Endometrial microvascular endothelial cells (primary cell): ENCODE measurements around the gene RPS8. TPM values are rescaled to one million over a fixed set of nuclear protein-coding genes. Genes with fewer than 3 reads are reported as not detected.
"Not testable (repeated sequence)": the region's sequence is repeated elsewhere in the genome, so short reads cannot be mapped to it uniquely, and the experiment has no call there.

Experiments used
- in situ Hi-C: cut with HindIII; loops from 2 replicates; pipeline ENCODE4 v1.10.0; 2017; ENCODE audit warnings: low sequenced_read_pairs, low pct_unique_long_range_greater_than_20kb; ENCODE audit errors: inconsistent ontology term
- total RNA-seq: library from RNA; depleted of rRNA; stranded (reverse); fragments of >200 nt; gene quantifications from one replicate; pipeline ENCODE4 v1.2.3, GENCODE V29; 2015; ENCODE audit errors: inconsistent ontology term

Gene RPS8
- 2,081 TPM for total RNA-seq

DNA sequence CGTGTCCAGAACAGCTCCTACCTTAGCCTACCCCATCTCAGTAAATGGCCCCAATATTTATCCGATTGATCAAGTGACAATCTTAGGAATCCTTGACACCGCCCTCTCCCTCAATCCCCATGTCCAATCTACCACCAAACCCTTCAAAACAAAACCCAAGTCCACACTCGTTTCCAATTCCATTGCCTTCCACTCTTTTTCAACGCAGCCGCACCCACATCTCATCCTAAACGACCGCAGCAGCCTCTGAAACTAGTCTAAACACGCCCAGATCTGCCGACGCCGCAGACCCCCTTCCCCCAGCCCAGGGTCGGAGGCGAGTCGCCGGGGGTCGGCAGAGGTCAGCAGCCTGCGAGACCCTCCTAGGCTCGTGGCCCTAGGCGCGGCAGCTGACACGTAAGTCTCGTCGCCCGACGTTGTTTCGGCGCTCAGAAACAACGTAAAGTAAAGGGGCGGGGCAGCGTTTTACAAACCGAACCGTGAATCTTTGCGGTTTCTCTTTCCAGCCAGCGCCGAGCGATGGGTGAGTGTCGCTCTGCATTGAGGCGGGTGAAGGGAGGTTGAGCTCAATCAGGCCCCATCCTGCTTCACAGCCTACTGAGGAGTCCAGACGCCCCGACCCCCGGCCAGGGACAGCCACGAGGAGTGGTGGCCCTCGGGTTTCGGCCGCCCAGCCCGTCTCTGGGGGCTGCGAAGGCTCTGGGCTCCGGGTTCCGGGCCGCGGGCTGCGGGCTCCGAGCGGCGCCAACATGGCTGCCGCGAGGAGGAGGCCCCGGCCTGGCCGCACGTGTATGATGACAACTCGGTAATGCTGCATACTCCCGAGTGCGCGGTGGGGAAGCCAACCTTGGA, at the start of gene RPS8:
RPS8 (plus strand) TSS at position 463 of the 852 bp plus-strand sequence; CDS start at position 520, 57 bp downstream.
- in situ Hi-C loops: no loop called here

DNA sequence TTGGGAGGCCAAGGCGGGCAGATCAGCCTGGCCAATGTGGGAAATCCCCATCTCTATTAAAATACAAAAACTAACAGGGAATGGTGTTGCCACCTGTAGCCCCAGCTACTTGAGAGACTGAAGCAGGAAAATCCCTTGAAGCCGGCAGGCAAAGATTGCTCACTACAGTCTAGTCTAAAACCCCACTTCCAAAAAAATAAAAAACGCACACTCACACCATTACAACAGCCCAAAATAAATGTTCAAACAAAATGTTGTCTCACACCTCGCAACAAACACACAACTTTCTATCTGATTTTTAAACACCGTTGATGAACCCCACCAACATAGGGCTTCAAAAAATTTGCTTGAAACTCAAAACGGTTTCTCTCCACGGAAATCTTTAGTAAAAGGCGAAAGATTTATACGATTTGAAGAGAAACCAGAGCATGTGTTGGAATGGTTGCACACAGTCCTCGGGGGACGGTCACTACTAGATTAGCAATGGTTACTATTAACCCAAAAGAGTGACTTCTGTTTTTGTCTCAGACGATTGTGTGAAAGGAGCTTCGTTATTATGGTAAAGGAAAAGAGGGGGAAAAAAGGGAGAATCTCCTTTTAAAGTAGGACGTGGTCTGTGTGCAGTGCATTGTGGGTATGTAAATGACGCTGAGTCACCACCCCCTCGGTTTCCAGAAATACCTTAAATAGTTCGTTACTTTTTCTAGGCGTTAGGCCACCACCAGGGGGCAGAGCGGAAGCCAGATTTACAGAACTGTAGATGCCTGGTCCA, 44.4 kb upstream of the RPS8 start, which contains the start of gene RNU5D-1:
RNU5D-1 (minus strand) TSS at position 430 of the 772 bp plus-strand sequence.
- in situ Hi-C loops: no loop called here

DNA sequence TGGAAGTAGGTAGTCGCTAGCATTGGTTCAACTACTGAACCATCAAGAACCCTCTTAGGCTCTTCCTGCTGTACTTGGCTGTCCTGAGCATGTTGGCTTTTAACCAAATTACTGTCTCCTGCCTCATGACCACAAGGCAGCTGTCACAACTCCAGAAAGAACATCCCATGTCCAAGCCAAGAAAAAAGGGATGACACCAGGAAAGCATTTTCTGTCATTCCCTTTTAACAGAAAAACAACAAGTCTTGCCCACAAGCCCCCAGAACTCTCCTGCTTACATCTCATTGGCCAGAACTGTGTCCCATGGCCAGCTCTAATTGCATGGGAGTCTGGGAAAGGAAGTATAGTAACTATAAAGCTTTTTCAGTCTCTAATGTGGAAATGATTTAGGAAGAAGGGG, 42.0 kb upstream of the RPS8 start:
- in situ Hi-C loops: no loop called here

DNA sequence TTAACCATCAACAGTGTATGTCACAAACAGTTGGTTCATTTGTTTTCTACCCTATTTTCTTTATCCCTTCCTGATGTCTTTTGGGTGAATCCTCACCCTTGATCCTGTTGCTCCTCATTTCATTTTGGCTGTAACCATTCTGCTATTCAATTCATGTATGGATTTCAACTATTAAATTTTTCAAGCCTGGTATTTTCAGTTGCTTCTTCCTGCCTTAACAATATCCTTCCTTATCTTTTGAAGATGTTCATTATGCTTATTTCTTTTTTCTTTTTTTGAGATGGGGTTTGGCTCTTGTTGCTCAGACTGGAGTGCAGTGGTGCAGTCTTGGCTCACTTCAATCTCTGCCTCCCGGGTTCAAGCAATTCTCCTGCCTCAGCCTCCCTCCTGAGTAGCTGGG, 41.6 kb upstream of the RPS8 start:
- in situ Hi-C loops: no loop called here

DNA sequence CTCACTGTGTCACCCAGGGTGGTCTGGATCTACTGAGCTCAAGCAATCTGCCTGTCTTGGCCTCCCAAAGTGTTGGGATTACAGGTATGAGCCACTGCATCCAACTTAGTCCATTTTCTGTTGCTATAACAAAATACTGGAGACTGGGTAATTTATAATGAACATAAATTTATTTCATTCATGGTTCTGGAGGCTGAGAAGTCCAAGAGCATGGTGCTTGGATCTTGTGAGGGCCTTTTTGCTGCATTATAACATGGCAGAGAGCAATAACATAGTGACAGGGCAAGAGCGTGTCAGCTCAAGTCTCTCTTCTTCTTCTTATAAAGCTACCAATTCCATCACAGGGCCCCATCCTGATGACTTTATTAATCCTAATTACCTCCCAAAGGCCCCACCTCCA, 39.3 kb upstream of the RPS8 start:
- in situ Hi-C loops: no loop called here

DNA sequence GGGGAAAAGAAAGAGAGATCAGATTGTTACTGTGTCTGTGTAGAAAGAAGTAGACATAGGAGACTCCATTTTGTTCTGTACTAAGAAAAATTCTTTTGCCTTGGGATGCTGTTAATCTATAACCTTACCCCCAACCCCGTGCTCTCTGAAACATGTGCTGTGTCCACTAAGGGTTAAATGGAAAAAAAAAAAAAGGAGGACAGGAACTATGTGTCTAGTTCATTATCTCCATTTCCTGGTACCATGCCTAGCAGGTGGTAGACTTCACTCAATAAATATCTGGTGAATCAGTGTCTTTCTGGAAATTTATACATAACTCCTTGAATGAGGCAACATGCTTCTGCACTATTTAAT, 36.4 kb upstream of the RPS8 start:
- in situ Hi-C loops: not testable (repeated sequence)

DNA sequence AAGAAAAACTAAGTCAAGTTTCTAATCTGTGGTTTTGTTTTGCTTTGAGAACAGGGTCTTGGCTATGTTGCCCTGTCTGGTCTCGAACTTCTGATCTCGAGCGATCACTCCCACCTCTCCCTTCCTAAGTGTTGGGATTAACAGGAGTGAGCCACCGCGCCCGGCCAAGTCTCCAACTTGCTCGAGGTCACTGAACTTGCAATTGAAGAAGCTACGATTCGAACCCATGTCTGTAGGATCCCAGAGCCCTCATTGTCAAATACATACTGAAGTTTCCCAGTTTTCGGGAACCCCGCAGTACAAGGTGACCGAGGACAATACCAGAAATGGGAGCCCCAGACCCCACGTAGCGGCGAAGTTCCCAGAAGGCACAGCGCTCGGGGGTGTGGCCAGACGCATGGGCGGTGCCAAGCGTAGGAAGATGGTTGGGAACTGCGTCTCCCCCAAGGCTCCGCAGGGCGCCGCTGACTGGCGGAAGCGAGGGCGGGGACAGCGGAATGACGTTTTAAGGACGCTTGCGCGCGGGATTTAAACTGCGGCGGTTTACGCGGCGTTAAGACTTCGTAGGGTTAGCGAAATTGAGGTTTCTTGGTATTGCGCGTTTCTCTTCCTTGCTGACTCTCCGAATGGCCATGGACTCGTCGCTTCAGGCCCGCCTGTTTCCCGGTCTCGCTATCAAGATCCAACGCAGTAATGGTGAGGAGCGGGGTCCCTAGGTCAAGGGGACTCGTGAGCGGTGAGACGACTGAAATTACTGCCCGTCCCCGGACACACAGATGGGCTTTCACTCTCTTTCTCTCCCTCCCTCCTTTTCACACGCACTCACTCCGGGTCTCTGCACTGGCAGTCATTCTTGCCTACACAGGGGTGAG, 35.8 kb upstream of the RPS8 start, which contains the start of gene KIF2C:
KIF2C (plus strand) TSS at position 531 of the 872 bp plus-strand sequence; CDS start at position 627, 96 bp downstream.
- in situ Hi-C loops: no loop called here

DNA sequence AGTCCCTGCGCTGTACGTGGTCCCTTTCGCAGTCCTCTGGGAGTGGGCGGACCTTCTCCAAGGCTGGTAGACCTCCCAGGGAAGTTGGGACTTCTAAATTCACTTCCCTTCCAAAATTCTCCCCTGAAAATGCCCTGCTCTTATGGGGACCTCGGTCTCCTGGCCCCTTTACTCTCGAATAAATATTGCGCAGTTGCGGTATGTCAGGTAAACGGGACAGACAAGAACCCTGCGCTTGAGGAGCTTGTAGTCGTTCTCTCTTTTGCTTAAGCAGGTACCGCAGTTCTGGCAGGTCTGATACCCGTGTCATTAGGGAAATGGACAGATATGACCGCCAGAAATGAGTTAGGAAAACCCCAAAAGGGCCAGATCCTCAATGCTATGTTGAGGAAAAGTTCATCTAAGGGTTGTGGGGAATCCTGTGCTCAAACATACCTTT, 35.1 kb upstream of the RPS8 start:
- in situ Hi-C loops: no loop called here

DNA sequence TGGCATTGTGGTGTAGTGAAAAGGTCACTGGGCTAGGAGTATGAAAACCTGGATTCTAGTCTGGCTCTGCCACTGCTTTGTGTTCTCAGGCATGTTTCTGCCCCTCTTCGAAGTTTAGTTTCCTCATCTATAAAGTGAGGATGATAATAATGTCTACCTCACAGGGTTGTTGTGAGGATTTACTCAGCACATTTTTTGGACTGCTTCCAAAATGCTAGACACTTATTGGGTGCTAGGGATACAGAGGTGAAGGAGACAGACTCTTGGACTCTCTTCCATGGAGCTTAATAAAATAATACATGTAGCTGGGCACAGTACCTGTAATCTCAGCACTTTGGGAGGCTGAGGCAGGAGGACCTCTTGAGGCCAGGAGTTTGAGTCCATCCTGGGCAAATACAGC, 32.1 kb upstream of the RPS8 start:
- in situ Hi-C loops: no loop called here

DNA sequence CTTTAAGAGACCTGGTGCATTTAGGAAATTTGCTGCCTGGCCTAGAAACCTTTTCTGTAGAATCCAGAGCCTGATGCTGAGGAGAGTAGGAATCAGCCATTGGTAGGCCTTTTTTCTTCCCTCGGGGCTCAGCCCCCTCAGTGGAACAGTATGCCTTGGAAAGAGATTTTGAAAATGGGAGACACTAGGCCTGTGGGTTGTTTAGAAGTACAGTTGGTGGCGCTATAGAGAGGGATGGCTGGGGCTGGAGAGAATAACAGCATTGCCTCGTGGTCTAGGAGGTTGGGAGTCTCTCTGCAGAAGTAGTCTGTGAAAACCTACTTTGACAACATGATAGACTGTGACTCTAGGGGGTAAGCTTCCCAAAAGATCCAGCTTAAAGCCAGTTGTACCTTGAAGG, 27.5 kb upstream of the RPS8 start:
- in situ Hi-C loops: no loop called here

DNA sequence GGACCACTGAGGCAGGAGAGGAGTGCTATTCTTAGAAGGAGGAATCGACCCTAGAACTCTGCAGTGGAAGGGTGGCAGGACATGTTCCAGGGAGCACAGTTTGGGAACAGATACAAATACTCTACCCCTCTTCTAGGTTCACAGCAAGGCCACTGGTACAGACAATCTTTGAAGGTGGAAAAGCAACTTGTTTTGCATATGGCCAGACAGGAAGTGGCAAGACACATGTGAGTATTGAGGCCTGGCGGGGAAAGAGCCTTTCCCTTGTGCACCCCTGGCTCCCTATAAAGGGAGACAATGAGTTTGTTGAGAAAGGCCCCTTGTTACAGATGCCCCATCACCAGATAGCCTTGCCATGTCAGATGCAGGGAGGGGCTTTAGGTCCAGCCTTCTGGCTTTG, 17.9 kb upstream of the RPS8 start:
- in situ Hi-C loops: no loop called here

DNA sequence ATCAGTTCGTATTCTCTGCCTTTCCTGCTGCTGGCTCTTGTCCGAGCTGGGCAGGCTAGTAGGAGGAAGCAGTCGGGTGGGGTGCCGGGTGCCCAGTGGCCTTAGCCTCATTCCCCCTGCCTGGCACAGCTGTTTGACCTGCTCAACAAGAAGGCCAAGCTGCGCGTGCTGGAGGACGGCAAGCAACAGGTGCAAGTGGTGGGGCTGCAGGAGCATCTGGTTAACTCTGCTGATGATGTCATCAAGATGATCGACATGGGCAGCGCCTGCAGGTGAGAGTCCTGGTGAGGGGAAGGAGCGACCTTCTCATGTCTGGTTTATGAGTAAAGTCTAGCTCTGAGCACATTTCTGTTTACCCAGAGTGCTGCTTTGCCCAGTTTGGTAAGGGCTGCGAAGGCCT, 16.3 kb upstream of the RPS8 start:
- in situ Hi-C loops: no loop called here

DNA sequence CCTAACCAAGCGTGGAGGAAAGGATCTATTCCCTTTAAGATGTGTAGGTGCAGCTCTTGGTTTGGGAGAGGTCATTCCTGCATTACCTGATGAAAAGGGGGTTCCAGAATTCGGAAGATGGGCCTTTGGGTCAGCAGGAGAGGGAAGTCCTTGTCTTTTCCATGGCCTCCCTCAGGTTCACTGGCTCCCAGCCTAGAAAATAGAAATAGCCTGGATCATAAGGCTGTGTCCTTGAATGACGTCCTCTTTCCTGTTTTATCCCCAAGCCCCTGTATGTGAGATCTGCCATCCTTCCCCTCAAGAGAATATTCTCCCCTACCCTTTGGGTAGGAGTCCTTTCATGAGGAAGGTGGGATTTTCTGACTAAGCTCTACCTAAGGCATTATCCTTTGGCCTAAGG, 14.5 kb upstream of the RPS8 start:
- in situ Hi-C loops: no loop called here

DNA sequence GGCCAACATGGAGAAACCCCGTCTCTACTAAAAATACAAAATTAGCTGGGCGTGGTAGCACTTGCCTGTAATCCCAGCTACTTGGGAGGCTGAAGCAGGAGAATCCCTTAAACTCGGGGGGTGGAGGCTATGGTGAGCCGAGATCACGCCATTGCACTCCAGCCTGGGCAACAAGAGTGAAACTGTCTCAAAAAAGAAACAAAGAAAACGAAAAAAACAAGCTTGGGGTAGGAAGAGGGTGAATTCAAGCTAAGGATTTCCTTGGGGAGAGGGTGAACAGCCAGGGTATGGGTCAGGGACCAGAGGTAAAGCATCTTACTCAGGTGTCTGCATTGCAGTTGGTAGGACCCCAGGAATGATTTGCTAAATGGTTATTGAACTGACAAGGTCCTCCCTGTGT, 8.9 kb upstream of the RPS8 start:
- in situ Hi-C loops: not testable (repeated sequence)

DNA sequence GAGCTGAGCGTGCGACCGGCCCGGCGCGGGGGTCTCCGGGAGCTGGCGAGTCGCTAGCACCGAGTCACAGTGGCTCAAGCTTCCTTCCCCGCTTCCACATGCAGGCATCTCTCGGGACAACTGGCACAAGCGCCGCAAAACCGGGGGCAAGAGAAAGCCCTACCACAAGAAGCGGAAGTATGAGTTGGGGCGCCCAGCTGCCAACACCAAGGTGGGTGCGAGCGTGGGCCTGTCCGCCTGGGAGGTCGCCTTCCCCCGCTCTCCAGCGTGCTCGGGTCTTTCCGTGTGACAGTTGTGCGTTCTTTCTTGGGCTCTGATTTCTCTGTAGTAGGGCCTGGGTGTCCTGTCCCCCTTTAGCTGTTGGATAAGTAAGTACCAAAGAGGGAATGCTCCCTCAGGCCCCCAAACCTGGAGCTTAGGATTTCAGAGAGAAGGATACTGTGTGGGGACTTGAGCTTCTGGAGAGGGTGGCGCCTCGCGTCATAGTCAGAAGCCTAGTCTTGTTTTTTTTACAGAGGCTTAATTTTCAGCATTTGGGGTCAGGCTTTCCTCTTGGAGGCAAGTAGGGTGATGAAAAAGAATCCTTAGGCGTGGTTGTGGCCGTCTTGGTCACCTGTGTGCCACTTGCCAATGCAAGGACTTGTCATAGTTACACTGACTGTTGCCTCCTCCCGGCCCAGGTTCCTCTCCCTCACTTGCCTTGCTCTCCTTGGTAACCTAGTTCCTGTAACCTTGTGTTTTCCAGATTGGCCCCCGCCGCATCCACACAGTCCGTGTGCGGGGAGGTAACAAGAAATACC, 790 bp downstream of the RPS8 start:
- in situ Hi-C loops: no loop called here

DNA sequence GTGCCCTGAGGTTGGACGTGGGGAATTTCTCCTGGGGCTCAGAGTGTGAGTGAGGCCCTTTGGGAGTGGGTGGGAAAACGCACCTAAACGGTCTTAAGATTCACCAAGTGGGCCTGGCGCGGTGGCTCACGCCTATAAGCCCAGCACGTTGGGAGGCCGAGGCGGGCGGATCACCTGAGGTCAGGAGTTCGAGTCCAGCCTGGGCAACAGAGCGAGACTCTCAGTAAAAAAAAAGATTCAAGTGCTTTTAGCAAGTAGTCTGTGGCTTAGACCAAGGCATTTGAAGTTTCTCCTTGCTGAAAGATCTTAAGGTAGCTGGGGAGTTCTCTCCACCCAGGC, 1.4 kb downstream of the RPS8 start:
- in situ Hi-C loops: no loop called here

DNA sequence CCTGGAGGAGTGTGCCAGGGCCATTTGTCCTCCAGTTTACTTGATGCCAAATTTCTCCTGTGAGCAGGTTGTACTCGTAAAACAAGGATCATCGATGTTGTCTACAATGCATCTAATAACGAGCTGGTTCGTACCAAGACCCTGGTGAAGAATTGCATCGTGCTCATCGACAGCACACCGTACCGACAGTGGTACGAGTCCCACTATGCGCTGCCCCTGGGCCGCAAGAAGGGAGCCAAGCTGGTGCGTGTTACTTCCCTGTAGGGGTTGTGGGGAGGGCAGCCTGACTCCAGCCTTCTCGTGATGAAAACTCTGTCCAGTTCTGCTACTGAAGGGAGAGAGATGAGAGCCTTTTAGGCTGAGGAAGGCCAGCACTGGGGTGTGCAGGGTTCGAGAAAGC, 2.2 kb downstream of the RPS8 start:
- in situ Hi-C loops: no loop called here

DNA sequence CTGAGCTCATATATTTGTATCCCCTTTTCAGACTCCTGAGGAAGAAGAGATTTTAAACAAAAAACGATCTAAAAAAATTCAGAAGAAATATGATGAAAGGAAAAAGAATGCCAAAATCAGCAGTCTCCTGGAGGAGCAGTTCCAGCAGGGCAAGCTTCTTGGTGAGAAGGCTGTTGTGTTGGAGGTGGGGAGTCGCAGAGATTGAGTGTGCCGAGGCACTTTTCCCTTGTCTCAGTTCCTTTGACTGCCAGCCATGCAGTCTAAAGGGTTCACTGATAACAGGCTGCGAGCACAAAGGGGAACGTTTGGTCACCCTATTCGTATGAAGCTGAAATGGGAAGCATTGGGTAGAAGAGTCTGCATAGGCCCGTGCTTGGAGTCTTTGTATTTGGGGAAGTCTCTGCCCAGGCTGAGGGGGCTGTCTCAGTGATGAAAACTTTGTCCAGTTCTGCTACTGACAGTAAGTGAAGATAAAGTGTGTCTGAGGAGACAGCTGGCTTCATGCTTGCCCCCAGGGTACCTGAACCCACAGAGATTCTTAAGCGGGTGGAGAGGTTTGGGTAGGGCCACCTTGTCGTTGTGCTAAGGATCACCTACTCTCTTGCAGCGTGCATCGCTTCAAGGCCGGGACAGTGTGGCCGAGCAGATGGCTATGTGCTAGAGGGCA, 2.8 kb downstream of the RPS8 start:
- in situ Hi-C loops: no loop called here
